BJ (cell line): ENCODE data around the gene SLC4A2. TPM values are rescaled to one million over a fixed set of nuclear protein-coding genes. Genes with fewer than 3 reads are reported as not detected.

Experiments used
- CTCF ChIA-PET: fragments of 350-600 bp; formaldehyde crosslinking; extraction: SDS; loops from one replicate; lab custom pipeline; 2021; ENCODE audit warnings: antibody characterized with exemption, inconsistent platforms; lab: Yijun Ruan, JAX
- POLR2A ChIA-PET: fragments of 300-600 bp; sonication (Branson Sonifier 250); formaldehyde crosslinking; extraction: SDS; loops from one replicate; lab custom pipeline; 2021; ENCODE audit warnings: antibody characterized with exemption; lab: Charles Lee
- DNase-seq: peaks from one replicate; pipeline ENCODE4 v3.0.0-alpha.2; 2011; ENCODE audit warnings: low read depth
- H3K27me3 ChIP-seq: 2 replicates; pipeline ENCODE4 v1.6.0; 2011; ENCODE audit warnings: low read length; ENCODE audit not compliant: control insufficient read depth, insufficient read depth
- H3K36me3 ChIP-seq: 2 replicates; pipeline ENCODE4 v1.5.1; 2011; ENCODE audit warnings: low read length; ENCODE audit not compliant: control insufficient read depth, insufficient read depth
- H3K4me3 ChIP-seq: 2 replicates; pipeline ENCODE4 v1.5.1; 2011; ENCODE audit warnings: low read depth, mild to moderate bottlenecking, control low read depth, low read length
- CTCF ChIP-seq: IDR thresholded peaks from 2 replicates; pipeline ENCODE4 v1.5.1; 2011; ENCODE audit warnings: low read depth, mild to moderate bottlenecking, control low read depth, inconsistent platforms, low read length, moderate library complexity; ENCODE audit not compliant: insufficient read depth
- polyA plus RNA-seq: library from polyadenylated mRNA; depleted of rRNA; stranded (reverse); fragments of >200 nt; gene quantifications from 2 replicates; pipeline ENCODE4 v1.2.3, GENCODE V29; 2011

The SLC4A2 gene
- polyA plus RNA-seq, 1 experiment: 86.1 TPM

DNA sequence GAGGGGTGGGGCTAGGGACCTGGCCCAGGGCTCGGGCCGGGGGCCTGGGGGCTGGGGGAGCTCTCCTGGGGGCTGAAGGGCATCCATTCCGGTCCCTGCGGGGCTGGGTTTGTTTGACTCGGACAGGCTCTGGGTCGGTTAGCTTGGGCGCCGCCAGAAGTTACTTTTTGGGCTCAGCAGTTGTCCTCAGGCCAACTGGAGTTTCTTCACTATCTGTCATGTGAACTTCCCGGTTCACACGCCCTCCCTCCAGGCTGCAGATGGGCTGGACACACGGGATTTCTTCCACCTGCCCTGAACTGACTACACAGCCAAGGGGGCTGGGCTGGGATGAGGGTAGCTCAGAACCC, 3.8 kb downstream of the SLC4A2 start:
- DNase-seq: no peak
- TF ChIP-seq CTCF: no peak
- Histone ChIP-seq H3K4me3 (peak overlapping the region; percentile 6; the same call in 1 of the 2 replicates), H3K36me3 (peaks cover 30% of the 10 kb centered on the region), H3K27me3 (no peaks in the 10 kb centered on the region)
- POLR2A ChIA-PET: no interaction called here
- CTCF ChIA-PET: interaction anchor here (0.6 to 1.0 kb wide), 3 partner anchors 14 to 47 kb away, joined by 3 read pairs; no protein-coding TSS in a partner anchor

DNA sequence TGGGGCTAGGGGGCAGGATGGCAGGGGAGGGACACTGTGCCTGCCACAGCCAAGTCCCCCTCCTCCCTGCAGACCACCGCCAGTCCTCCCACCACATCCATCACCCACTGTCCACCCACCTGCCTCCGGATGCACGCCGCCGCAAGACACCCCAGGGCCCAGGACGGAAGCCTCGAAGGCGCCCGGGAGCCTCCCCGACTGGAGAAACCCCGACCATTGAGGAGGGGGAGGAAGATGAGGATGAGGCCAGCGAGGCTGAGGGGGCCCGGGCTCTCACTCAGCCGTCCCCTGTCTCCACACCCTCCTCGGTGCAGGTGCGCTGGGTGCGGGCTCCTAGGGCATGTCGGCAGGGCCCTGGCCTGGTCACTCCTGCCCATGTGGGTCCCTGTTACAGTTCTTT, 5.1 kb downstream of the SLC4A2 start:
- no peak for TF ChIP-seq CTCF
- Histone ChIP-seq H3K4me3 (no peak overlapping the region), H3K36me3 (peaks cover 35% of the 10 kb centered on the region), H3K27me3 (no peaks in the 10 kb centered on the region)
- POLR2A ChIA-PET: no interaction called here
- no peak for DNase-seq
- CTCF ChIA-PET: interaction anchor here (1.0 kb wide), 1 partner anchor 46 kb away, joined by 3 read pairs; no protein-coding TSS in a partner anchor

- DNase-seq: no peak
- POLR2A ChIA-PET: no interaction called here
- Histone ChIP-seq H3K27me3 (no peaks in the 10 kb centered on the region), H3K4me3 (no peak overlapping the region), H3K36me3 (peaks cover 38% of the 10 kb centered on the region)
- CTCF ChIA-PET: no interaction called here
- no peak for TF ChIP-seq CTCF
Observed at GRCh38 chr7:151064993-151065392, 5.6 kb downstream of the SLC4A2 start.

GRCh38 chr7:151065516-151065915, 6.1 kb downstream of the SLC4A2 start:
- TF ChIP-seq CTCF: no peak
- no peak overlapping the region for H3K4me3 ChIP-seq
- H3K27me3 ChIP-seq: no peaks in the 10 kb centered on the region
- no peak for DNase-seq
- H3K36me3 ChIP-seq: peaks cover 43% of the 10 kb centered on the region
- ChIA-PET POLR2A (no interaction called here), CTCF (interaction anchor here (0.9 kb wide), 1 partner anchor 19 kb away, joined by 4 read pairs; no protein-coding TSS in a partner anchor)

- ChIA-PET POLR2A (no interaction called here), CTCF (interaction anchor here (0.9 kb wide), 1 partner anchor 18 kb away, joined by 4 read pairs; no protein-coding TSS in a partner anchor)
- Histone ChIP-seq H3K27me3 (no peaks in the 10 kb centered on the region), H3K4me3 (no peak overlapping the region), H3K36me3 (peaks cover 51% of the 10 kb centered on the region)
- no peak for TF ChIP-seq CTCF
- DNase-seq: no peak
Observed at GRCh38 chr7:151066273-151066974, 7.0 kb downstream of the SLC4A2 start.
